Measurements from ENCODE around the gene FBXO21.
"Not testable (repeated sequence)": the region's sequence is repeated elsewhere in the genome, so short reads cannot be mapped to it uniquely, and the experiment has no call there.

FBXO21 gene

GRCh38 chr12:117130801-117131200 lies 59.5 kb downstream of the FBXO21 start:
- DNase-seq = no peak

- no peak for DNase-seq
Observed at GRCh38 chr12:117129391-117129790, 60.9 kb downstream of the FBXO21 start.

- no peak for DNase-seq
Observed at GRCh38 chr12:117127933-117128823, 62.1 kb downstream of the FBXO21 start.

- no peak for DNase-seq
Observed at GRCh38 chr12:117126335-117126734, 63.9 kb downstream of the FBXO21 start.

- no peak for DNase-seq
Observed at GRCh38 chr12:117125767-117126166, 64.5 kb downstream of the FBXO21 start.

GRCh38 chr12:117125272-117125613 lies 65.0 kb downstream of the FBXO21 start:
- no peak for DNase-seq

GRCh38 chr12:117124421-117125271 lies 65.6 kb downstream of the FBXO21 start:
- DNase-seq = no peak

- DNase-seq = peak; percentile 68 to 81 (median 76)
Observed at GRCh38 chr12:117121441-117121840, 68.8 kb downstream of the FBXO21 start.

- no peak for DNase-seq
Observed at GRCh38 chr12:117120787-117121186, 69.5 kb downstream of the FBXO21 start.

GRCh38 chr12:117119592-117120198 lies 70.6 kb downstream of the FBXO21 start:
- peak in 2 of 3 donors; percentile 33 to 42 for DNase-seq

GRCh38 chr12:117118838-117119591 lies 71.3 kb downstream of the FBXO21 start:
- no peak for DNase-seq

- DNase-seq = no peak
Observed at GRCh38 chr12:117114784-117115183, 75.5 kb downstream of the FBXO21 start.

- DNase-seq = no peak
Observed at GRCh38 chr12:117113231-117113630, 77.0 kb downstream of the FBXO21 start.

- peak; percentile 18 to 34 (median 33) for DNase-seq
Observed at GRCh38 chr12:117111821-117112595, 78.3 kb downstream of the FBXO21 start.

- DNase-seq = peak in 1 of 3 donors; percentile 21
Observed at GRCh38 chr12:117111386-117111785, 78.9 kb downstream of the FBXO21 start.

GRCh38 chr12:117109943-117110635 lies 80.2 kb downstream of the FBXO21 start:
- peak; percentile 36 to 61 (median 53) for DNase-seq

- DNase-seq = no peak
Observed at GRCh38 chr12:117105902-117106301, 84.4 kb downstream of the FBXO21 start.

GRCh38 chr12:117104003-117104402 lies 86.3 kb downstream of the FBXO21 start:
- not testable (repeated sequence) for DNase-seq

GRCh38 chr12:117102800-117103181 lies 87.5 kb downstream of the FBXO21 start:
- no peak for DNase-seq

- no peak for DNase-seq
Observed at GRCh38 chr12:117101953-117102799, 88.1 kb downstream of the FBXO21 start.
